NCI-H2107 (cell line): Measurements from ENCODE around the gene ST6GALNAC1.

ENCODE experiments used
- DNase-seq: peaks from one replicate; lab custom pipeline; 2025; lab: John Stamatoyannopoulos, UW

The ST6GALNAC1 gene

GRCh38 chr17:76577876-76578275 is 65.7 kb downstream of the ST6GALNAC1 start:
- no peak for DNase-seq

DNA sequence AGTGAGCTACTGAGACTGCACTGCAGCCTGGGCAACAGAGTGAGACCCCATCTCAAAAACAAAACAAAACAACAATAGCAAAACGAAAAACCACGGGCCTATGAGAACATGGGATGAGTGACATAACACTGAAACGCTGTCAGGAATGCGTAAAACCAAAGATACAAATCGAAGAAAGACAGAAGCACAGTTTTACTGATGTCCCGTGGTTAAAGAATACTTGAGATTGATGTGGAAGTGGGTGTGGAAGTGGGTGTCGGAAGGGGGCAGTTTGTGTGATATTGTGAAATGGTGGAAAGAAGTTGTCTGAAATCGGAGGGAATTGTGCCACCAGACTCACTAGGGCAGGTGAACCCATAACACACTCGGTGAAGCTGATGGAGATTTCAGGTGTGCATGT is 67.4 kb downstream of the ST6GALNAC1 start:
- no peak for DNase-seq

DNA sequence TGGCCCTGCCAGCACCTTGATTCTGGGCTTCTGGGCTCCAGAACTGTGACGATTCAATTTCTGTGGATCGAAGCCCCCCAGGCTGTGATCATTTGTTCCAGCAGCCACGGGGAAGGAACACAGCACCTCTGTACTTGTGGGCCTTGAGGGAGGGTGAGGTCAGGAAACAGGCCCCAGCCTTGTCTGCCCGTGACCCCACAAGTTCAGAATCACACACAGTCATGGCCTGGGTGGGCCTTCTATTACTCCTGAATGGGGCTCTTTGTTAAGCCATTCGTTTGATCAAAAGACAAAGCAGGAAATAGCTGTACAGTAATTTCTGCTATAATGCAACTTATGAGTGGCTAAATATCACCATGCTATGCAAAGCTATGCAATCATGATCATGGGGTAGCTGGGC is 68.0 kb downstream of the ST6GALNAC1 start:
- DNase-seq = no peak
